Stimulated activated memory B cell treated with anti-CD40 and anti-IgM and Interleukin-4, amounts not matched to agents 10 μg/mL and 1 μg/mL and 100 μg/mL, for 72 hours (primary cell): ENCODE data around the gene COL20A1.
"Not testable (repeated sequence)": the region's sequence is repeated elsewhere in the genome, so short reads cannot be mapped to it uniquely, and the experiment has no call there.

Source experiments
- ATAC-seq: fragments of 150-1000 bp; cut with Tn5 transposase; 2 replicates; pipeline ENCODE4 v1.10.0; 2021
- H3K27ac Mint-ChIP-seq: one replicate; pipeline ENCODE4 v1.8.0; 2022; ENCODE audit warnings: mild to moderate bottlenecking, mixed read lengths
- H3K27me3 Mint-ChIP-seq: one replicate; pipeline ENCODE4 v1.8.0; 2022; ENCODE audit warnings: mixed read lengths
- H3K36me3 Mint-ChIP-seq: one replicate; pipeline ENCODE4 v1.8.0; 2022; ENCODE audit warnings: mixed read lengths
- H3K4me1 Mint-ChIP-seq: one replicate; pipeline ENCODE4 v1.8.0; 2022; ENCODE audit warnings: mixed read lengths
- H3K4me3 Mint-ChIP-seq: one replicate; pipeline ENCODE4 v1.8.0; 2022; ENCODE audit warnings: mild to moderate bottlenecking, moderate library complexity, mixed read lengths
- H3K9me3 Mint-ChIP-seq: one replicate; pipeline ENCODE4 v1.8.0; 2022; ENCODE audit warnings: mixed read lengths

Gene COL20A1

GRCh38 chr20:63331741-63332400, 38.9 kb downstream of the COL20A1 start:
- ATAC-seq: no peak
- Mint-ChIP-seq H3K4me3 (no peak overlapping the region), H3K9me3 (peaks cover 12% of the 10 kb centered on the region), H3K4me1 (no peaks in the 10 kb centered on the region), H3K36me3 (peaks cover 8% of the 10 kb centered on the region), H3K27me3 (peaks cover 38% of the 10 kb centered on the region), H3K27ac (no peak overlapping the region)

- Mint-ChIP-seq H3K4me3 (no peak overlapping the region), H3K36me3 (peaks cover 8% of the 10 kb centered on the region), H3K27me3 (peaks cover 38% of the 10 kb centered on the region), H3K4me1 (no peaks in the 10 kb centered on the region), H3K27ac (no peak overlapping the region), H3K9me3 (peaks cover 12% of the 10 kb centered on the region)
- no peak for ATAC-seq
Observed at GRCh38 chr20:63332488-63333240, 39.7 kb downstream of the COL20A1 start.

DNA sequence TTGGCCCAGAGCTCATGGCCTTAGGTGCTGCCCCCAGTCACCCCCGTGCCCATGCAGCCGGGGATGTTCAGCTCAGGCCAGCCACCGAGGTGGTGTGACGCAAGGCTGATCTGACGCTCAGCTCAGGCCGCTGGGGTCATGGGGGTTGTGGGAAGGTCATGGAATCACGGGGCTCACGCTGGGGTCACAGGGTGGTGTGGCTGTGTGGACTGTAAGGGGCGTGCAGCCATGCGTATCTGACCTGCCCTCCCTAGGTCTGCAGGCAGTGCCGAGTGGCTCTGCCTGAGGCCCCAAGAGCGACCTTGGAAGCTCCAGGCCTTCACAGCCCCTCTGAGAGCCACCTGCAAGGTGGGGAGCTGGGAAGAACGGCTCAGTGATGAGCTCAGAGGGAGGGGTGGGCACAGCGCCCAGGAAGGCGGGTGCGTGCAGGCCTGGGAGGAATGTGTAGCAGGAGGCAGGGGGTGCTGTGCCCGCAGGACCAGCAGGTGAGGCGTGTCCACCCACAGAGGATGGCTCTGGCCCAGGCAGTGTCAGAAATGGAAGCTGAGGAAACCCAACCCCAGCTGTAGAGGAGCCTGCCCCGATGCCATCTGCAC, 40.4 kb downstream of the COL20A1 start:
- Mint-ChIP-seq H3K4me1 (no peaks in the 10 kb centered on the region), H3K9me3 (peaks cover 12% of the 10 kb centered on the region), H3K27me3 (peaks cover 38% of the 10 kb centered on the region), H3K27ac (no peak overlapping the region), H3K4me3 (no peak overlapping the region), H3K36me3 (peaks cover 8% of the 10 kb centered on the region)
- no peak for ATAC-seq

DNA sequence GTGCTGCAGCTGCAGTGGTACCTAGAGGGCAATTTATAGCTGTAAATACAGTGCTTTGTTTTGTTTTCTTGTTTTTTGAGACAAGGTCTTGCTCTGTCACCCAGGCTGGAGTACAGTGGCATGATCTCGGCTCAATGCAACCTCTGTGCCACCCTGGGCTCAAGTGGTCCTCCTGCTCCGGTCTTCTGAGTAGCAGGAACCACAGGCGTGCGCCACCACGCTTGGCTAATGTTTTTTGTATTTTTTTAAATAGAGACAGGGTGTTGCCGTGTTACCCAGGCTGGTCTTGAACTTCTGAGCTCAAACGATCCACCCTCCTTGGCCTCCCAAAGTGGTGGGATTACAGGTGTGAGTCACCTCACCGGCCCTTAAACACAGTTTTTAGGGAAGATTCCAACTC, 41.4 kb downstream of the COL20A1 start:
- H3K4me3 Mint-ChIP-seq: no peak overlapping the region
- peaks cover 36% of the 10 kb centered on the region for H3K27me3 Mint-ChIP-seq
- no peak for ATAC-seq
- no peak overlapping the region for H3K27ac Mint-ChIP-seq
- H3K36me3 Mint-ChIP-seq: peaks cover 8% of the 10 kb centered on the region
- peaks cover 12% of the 10 kb centered on the region for H3K9me3 Mint-ChIP-seq
- no peaks in the 10 kb centered on the region for H3K4me1 Mint-ChIP-seq

GRCh38 chr20:63335060-63335459, 42.1 kb downstream of the COL20A1 start:
- not testable (repeated sequence) for H3K4me1 Mint-ChIP-seq, H3K4me3 Mint-ChIP-seq, H3K27ac Mint-ChIP-seq, ATAC-seq, H3K36me3 Mint-ChIP-seq
- Mint-ChIP-seq H3K27me3 (peaks cover 30% of the 10 kb centered on the region), H3K9me3 (peaks cover 12% of the 10 kb centered on the region)

DNA sequence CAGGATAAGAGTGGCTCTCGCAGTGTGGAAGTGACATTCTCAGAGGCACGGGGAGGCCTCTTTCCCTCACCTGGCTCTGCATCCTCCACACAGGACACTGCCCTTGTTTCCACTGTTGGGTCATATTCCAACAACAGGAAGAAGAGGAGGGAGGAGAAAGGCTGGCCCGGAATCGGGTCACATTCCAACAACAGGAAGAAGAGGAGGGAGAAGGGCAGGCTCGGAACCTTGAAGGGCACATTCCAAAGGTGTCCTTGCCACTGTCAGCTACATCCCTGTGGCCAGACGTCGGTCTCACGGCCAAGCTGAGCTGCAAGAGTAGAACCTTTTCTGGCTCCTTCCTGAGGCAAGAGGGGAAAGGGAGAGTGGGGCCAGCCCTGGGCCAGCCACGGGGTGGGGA, 42.7 kb downstream of the COL20A1 start:
- H3K36me3 Mint-ChIP-seq: peaks cover 8% of the 10 kb centered on the region
- ATAC-seq: no peak
- no peak overlapping the region for H3K4me3 Mint-ChIP-seq
- H3K4me1 Mint-ChIP-seq: no peaks in the 10 kb centered on the region
- peaks cover 30% of the 10 kb centered on the region for H3K27me3 Mint-ChIP-seq
- no peak overlapping the region for H3K27ac Mint-ChIP-seq
- H3K9me3 Mint-ChIP-seq: peaks cover 12% of the 10 kb centered on the region

- Mint-ChIP-seq H3K27me3 (peaks cover 36% of the 10 kb centered on the region), H3K4me3 (no peak overlapping the region), H3K36me3 (peaks cover 8% of the 10 kb centered on the region), H3K9me3 (peaks cover 12% of the 10 kb centered on the region), H3K27ac (no peak overlapping the region), H3K4me1 (no peaks in the 10 kb centered on the region)
- no peak for ATAC-seq
Observed at GRCh38 chr20:63336232-63336752, 43.3 kb downstream of the COL20A1 start.

DNA sequence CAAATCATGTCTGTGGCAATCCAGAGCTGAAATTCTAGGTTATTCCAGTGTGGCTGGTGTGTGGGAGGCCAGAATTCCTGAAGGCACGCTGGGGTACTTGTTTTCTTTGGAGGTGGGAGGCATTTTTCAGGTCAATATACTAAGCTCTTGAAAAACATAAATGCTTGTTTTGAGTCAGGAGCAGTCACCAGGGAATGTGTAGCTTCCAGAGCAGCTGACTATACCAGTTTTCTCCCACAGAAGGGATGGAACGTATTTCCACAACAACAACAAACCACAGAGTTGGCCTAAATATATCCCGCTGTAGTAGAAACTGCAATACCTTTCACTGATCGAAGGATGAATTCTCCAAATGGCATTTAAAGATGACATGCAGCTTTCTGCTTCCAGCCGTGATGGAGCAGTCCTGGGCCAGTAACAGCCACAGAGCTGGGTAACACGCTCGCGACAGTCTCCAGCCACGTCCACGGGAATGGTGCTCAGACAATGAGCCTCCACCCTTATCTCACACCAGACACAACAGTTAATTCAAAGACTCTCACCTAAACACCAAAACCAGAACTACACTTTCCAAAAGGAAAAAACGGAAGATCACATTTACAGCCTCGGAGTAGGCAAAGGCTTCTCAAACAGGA, 44.9 kb downstream of the COL20A1 start:
- no peaks in the 10 kb centered on the region for H3K4me1 Mint-ChIP-seq
- H3K27me3 Mint-ChIP-seq: peaks cover 39% of the 10 kb centered on the region
- H3K36me3 Mint-ChIP-seq: no peaks in the 10 kb centered on the region
- ATAC-seq: no peak
- H3K4me3 Mint-ChIP-seq: no peak overlapping the region
- peaks cover 4% of the 10 kb centered on the region for H3K9me3 Mint-ChIP-seq
- H3K27ac Mint-ChIP-seq: no peak overlapping the region

- H3K4me3 Mint-ChIP-seq, H3K4me1 Mint-ChIP-seq, H3K36me3 Mint-ChIP-seq, H3K27ac Mint-ChIP-seq, H3K9me3 Mint-ChIP-seq, ATAC-seq: not testable (repeated sequence)
- peaks cover 30% of the 10 kb centered on the region for H3K27me3 Mint-ChIP-seq
Observed at GRCh38 chr20:63339154-63340094, 46.4 kb downstream of the COL20A1 start.

GRCh38 chr20:63340158-63340688, 47.2 kb downstream of the COL20A1 start:
- not testable (repeated sequence) for H3K4me3 Mint-ChIP-seq, H3K27ac Mint-ChIP-seq, H3K9me3 Mint-ChIP-seq, H3K36me3 Mint-ChIP-seq, H3K4me1 Mint-ChIP-seq, ATAC-seq
- peaks cover 29% of the 10 kb centered on the region for H3K27me3 Mint-ChIP-seq

GRCh38 chr20:63342561-63343459, 49.8 kb downstream of the COL20A1 start:
- no peak overlapping the region for H3K4me3 Mint-ChIP-seq
- H3K4me1 Mint-ChIP-seq: no peaks in the 10 kb centered on the region
- H3K27me3 Mint-ChIP-seq: peaks cover 19% of the 10 kb centered on the region

GRCh38 chr20:63343460-63344445, 50.8 kb downstream of the COL20A1 start:
- Mint-ChIP-seq H3K27me3 (peaks cover 19% of the 10 kb centered on the region), H3K4me1 (no peaks in the 10 kb centered on the region), H3K27ac (no peak overlapping the region), H3K9me3 (no peaks in the 10 kb centered on the region), H3K4me3 (no peak overlapping the region), H3K36me3 (no peaks in the 10 kb centered on the region)
- ATAC-seq: no peak

More at GRCh38 chr20:63342561-63343459, 49.8 kb downstream of the COL20A1 start:
- no peak for ATAC-seq
- Mint-ChIP-seq H3K36me3 (no peaks in the 10 kb centered on the region), H3K9me3 (no peaks in the 10 kb centered on the region), H3K27ac (no peak overlapping the region)
